HS-5 (cell line): ENCODE results near the gene PTX4.

Source experiments
- DNase-seq: peaks from one replicate; pipeline ENCODE4 v3.0.0-alpha.2; 2012; ENCODE audit warnings: low read depth

PTX4 gene

DNA sequence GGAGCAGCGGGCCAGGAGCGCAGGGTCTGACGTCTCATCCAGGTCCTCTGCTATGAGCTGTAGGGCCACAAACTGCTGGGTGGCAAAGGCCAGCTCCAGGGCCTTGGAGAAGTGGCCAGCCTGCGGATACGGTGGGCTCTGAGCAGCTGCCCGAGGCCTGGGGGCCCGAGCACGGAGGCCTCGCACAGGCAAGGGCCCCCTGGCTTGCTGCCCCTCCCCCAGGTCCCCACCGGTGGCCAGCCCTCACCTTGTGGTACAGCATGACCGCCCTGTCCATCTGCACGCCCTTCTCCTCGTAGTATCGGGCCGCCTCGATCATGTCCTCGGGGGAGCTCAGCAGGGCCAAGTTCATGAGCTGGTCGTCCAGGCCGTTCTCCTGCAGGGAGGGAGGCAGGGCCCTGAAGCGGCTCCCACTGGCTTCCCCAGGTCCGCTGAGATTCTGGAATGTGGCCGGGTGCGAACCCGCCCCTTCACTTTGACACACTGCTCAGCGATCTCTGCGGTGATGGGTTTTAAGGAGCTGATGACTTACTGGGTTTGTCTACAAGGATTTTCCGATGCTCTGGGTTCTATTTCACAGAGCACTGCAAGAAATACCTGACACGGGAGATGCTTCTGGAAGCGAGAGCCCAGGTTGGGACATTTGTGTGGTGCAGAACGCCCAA lies 35.0 kb upstream of the PTX4 start:
- no peak for DNase-seq

GRCh38 chr16:1520461-1520860 lies 31.7 kb upstream of the PTX4 start:
- no peak for DNase-seq

DNA sequence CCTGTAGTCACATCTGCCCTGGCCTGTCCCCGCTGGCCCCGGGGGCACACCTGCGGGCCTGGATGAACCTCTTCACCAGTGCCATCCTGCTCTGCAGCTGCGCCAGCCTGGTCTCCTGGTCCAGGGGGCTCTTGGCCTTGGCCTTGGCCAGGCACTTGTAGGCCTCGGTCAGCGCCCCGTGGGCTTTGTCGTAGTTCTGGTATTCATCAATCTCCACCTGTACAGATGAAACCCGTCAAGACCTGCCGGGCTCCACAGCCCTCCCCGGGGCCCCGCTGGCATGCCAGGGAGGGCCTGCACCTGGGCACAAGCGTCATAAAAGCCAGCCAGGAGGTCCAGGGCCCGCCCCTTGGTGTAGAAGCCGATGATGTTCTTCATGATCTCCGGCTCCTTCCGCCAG lies 31.1 kb upstream of the PTX4 start:
- no peak for DNase-seq

DNA sequence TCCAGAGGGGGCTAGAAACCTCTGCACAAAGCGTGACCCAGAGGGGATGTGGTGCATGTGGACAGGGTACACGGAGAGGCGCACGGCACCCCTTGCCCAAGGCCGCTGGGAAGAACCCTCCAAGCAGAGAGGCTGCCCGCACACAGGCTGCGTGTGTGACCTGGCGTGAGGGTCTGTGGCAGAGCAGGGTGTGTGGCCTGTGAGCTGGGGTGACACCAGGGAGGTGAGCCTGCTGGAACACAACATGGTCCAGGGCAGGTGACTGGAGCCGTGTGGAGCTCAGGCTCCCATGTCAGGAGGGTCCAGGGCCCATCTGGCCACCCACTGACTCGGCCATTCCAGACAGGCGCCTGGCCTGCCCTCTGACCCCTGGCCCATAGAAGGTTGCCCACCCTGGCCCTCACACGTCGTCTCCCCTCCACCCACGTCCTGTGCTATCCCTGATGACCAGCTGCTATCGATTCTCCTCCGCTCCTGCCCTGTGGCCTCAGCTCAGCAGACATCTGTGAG lies 29.9 kb upstream of the PTX4 start:
- no peak for DNase-seq

DNA sequence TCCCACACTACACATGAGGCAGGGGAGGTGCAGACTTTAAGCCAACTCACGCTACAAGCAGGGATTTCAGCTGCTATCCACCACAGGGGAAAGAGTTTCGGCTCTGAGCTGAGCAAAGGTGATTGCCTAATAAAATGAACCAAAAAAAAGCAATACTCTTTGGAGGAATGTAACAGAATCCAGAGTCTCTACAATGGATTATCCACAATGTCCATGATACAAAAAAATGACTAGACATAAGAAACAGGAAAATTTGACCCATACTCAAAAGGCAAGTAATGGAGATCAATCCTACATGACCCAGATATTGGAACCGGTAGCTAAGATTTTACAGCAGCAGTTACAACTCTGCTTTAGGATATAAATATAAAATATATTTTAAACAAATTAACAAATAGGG lies 25.8 kb upstream of the PTX4 start:
- no peak for DNase-seq

GRCh38 chr16:1512774-1513173 lies 24.0 kb upstream of the PTX4 start:
- DNase-seq: no peak

DNA sequence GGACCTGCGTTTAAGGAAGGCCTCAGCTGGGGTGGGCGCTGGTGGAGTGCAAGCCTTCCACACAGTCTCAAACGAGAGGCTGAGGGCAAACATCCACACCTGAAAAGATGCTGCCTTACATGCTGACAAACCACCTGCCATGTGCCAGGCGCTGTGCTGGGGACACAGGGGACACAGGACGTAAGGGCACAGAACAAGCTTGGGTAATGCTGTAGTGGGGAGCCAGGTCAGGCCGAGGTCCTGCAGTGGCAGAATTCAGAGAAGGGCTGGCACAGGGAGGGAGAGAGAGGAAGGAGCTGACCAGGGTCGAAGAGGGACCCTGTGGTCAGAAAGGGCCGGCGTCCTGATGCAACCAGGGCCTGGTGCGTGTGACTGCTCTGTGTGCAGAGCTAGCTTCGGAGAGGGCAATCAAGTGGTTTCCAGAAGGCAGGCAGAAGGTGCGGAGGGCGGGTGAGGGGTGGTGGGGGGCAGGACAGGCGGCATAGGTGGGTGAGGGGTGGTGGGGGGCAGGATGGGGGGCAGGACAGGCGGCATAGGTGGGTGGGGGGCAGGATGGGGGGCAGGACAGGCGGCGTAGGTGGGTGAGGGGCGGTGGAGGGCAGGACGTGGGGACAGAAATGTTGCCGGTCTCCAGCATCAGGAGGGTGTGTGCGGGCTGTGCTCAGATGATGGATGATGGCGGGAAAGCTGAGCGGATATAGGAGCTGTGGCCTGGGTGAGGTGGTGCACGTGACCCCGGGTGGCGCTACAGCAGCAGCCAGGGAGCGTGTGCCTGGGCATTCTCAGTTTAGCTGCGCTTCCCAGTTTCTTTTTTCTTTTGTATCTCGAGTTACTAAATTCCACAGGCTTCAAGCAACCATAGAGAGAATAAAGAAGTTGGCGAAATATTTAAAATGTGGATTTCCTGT lies 23.2 kb upstream of the PTX4 start:
- no peak for DNase-seq

DNA sequence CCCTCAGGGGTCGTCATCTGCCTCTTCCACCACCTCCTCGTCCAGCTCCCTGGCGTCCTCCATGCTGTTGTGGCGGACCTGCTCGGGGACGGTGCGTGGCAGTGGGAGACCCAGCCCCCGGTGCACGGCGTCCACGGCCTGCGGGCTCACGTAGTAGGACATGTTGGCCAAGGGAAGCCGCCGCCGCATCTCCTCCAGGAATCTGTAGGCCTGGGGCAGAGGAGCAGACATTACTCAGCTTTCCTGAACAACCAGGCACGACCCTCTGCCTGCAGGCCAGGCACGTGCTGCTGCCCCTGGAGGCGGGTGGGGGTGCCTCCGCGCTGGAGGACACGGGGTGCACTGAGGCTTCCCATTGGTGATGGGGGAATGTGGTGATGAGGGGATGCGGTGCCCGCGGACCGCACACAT lies 22.2 kb upstream of the PTX4 start:
- DNase-seq: no peak

GRCh38 chr16:1510272-1510671 lies 21.5 kb upstream of the PTX4 start:
- DNase-seq: no peak

GRCh38 chr16:1509307-1510221 lies 20.8 kb upstream of the PTX4 start:
- DNase-seq: no peak

DNA sequence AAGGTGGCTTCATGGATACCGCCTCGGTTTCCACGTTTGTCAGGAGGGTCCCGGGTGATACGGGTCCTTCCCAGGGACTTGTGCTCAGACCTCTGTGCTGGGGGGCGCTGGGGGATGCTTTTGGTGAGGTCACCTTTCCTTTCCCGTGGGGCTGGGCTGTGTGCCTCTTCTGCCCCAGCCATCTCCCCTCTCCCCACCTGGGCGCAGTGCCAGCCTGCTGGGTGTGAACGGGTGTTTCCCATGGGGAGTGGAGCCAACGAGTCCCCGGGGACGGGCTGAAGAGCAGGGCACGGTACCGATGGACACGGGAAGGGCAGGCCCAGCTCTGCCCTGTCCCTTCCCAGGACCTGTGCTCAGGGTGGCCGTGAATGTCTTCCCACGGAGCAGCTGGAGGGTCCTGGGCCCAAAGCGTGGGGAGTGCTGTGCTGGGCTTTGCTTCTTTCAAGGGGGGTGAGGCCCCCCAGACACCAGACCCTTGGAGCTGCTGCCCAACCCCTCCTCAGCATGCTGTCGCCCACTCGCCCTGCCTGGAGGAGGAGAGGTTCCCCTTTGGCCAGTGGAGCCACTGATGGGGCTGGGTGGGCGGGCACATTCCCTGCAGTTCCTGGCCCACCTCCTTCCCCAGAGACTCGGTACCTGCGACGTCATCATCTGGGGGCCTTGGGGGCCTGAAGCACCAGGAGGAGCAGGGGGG lies 19.9 kb upstream of the PTX4 start:
- no peak for DNase-seq

GRCh38 chr16:1506494-1507213 lies 17.9 kb upstream of the PTX4 start:
- no peak for DNase-seq

GRCh38 chr16:1505912-1506311 lies 17.2 kb upstream of the PTX4 start:
- no peak for DNase-seq

GRCh38 chr16:1505073-1505844 lies 16.5 kb upstream of the PTX4 start:
- DNase-seq: no peak

DNA sequence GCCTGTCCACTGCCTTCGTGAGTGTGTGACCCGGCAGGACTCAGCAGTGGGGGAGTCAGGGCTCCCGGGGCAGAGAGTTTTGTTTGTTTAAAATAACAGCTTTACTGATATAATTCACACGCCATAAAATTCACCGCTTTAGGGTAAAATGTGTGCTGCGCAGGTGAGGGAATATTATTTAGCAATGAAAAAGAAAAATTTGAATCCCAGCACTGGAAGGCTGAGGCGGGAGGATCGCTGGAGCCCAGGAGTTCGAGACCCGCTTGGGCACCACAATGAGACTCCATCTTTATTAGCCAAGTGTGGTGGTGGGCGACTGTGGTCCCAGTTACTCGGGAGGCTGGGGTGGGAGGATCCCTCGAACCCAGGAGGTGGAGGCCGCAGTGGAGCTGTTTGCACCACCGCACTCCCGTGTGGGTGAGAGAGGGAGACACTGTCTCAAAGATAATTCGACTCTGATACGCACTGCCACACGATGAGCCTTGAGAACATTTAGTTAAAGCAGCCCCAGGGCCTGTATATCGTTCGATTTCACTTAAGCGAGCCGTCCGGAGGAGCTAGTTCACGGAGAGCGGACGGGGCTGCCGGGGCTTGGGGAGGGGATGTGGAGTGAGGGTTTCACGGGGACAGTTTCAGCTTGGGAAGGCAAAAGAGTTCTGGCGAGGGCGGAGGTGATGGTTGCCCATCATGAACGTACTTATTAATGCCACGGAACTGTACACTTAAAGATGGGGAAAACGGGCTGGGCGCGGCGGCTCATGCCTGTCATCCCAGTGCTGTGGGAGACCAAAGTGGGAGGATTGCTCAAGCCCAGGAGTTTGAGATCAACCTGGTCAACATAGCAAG lies 14.6 kb upstream of the PTX4 start:
- DNase-seq: no peak

DNA sequence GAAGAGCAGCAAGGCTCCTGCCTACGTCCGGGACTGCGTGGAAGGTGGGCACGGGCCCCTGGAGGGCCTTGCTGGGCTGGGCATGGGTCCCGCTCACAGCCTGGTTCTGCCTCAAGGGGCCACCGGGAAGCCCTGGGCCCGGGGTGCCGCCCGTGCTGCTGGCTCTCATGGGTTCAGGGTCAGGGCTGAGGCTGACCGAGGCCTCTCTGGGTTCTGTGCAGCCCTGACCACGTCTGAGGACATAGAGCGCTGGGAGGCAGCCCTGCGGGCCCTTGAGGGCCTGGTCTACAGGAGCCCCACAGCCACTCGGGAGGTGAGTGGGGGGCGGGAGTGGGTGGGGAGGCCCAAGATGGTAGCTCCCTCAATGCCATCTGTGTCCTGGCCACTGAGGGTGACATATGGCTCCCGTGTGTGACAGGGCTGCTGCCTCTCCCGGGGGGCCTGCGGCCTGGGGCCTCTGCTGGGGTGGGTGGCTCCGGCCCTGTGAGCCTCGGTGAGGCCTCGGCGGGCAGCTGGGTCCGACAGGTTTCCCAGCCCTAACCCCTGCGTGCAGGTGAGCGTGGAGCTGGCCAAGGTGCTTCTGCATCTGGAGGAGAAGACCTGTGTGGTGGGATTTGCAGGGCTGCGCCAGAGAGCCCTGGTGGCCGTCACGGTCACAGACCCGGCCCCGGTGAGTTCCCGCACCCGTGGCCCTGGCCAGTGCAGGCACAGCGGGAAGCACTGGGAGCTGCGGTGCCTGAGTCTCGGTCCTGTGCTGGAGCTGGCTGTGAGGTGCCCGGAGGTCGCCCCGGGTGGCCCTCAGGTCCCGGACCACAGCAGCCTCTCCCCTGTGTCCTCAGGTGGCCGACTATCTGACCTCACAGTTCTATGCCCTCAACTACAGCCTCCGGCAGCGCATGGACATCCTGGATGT lies 13.6 kb upstream of the PTX4 start:
- no peak for DNase-seq

DNA sequence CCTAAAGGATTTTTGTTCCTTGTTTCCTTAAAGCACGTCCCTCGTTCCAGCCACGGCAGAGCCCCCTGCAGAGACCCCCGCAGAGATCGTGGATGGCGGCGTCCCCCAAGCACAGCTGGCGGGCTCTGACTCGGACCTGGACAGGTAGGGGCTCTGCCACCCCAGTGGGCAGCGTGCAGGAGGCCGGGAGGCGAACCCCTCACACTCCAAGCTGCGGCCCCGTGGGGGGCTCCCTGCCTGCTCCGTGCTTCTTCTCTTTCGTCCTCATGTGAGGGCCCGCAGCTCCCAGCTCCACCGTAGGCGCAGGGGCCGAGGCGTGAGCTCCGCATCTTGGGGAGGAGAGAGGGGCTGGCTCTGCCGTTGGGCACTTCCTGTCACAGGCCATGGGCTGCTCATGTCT lies 12.9 kb upstream of the PTX4 start:
- DNase-seq: no peak

- DNase-seq: no peak
Observed at GRCh38 chr16:1500465-1501150, 11.9 kb upstream of the PTX4 start.
